ENCODE measurements around the gene MTSS2.
"Not testable (repeated sequence)": the region's sequence is repeated elsewhere in the genome, so short reads cannot be mapped to it uniquely, and the experiment has no call there.

The MTSS2 gene

GRCh38 chr16:70685061-70685937, 554 bp downstream of the MTSS2 start:
- DNase-seq: no peak

- DNase-seq: no peak
These were observed 1.4 kb downstream of the MTSS2 start for GRCh38 chr16:70684146-70685060.

- no peak for DNase-seq
These were observed 2.5 kb downstream of the MTSS2 start for GRCh38 chr16:70683146-70683944.

DNA sequence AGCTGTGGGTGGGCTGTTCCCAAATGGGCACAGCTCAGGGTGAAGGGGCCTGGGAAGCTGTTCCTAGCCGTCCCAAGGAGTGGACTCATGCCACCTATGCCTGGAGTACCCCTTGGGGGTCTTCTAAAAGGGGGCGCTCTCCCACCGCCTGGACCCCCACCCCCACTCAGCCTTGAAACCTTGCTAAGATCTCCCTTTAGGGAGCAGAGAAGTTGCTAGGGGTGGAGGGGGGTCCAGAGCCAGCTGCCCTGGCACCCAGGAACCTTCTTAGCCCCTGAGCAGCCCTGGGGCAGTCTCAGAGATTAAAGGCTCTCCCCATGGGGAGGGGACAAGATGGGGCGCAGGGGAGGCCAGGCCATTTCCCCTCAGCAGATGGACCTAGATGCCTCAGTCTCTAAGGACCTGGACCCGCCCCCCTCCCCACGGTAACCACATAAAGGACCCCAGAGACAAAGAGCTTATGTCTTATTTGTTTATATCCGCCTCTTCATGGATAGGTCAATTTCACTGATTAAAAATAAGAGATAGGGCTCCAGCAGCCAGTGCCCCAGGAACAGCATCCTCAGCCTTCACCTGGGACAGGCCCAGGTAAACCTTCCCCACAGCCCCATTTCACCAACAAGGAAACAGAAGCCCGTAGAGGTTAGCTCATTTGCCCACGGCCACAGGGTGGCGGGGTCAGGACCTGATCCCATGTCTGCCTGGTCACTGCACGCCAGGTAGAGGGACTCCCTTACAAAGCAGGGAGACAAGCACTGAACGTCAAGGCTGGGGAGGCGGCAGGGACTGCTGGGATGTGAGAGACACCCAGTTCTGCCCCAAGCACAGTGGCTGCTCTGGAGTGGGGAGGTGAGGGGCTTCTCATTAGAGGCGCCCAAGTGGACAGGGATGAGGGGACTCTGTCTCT, 3.4 kb downstream of the MTSS2 start:
- no peak for DNase-seq

GRCh38 chr16:70681382-70682238, 4.2 kb downstream of the MTSS2 start:
- DNase-seq: no peak

- DNase-seq: no peak
These were observed 5.1 kb downstream of the MTSS2 start for GRCh38 chr16:70680495-70681381.

DNA sequence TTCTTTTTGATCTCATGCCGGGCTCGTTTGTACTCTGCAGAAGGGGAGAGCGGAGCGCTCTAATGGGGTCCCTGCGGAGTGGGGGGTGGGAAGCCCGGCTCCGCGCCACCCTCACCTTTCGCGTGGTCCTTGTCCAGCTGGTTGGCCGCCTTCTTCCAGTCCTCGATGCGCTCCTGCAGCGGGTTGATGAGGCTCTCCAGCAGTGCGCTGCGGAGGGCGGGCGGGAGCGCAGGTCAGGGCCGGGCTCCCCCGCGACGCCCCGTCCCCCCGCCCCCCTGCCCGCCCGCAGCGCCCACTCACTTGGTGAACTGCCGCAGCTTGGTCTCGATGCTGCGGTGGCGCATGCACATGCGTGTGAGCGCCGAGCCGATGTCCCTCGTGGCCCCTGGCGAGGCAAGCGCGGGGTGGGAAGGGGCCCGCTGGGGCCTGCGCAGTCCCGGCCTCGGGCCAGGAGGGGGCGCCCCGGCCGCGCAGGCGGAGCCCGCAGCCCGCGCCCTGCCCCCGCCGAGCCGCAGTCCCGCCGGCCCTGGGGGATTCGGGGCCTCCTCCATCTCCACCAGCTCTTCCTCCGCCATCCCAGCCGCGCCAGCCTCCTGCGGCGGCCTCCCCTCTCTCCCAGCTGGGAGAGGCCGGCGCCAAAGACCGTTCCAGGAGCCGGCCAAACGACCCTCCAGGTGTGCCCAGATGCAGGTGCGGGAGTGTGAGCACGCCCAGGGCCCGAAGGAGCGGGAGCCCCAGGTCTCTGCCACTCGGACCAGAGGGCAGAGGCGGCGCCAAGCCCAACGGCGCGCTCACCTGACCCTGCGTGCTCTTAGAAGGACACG, 6.0 kb downstream of the MTSS2 start:
- no peak for DNase-seq

DNA sequence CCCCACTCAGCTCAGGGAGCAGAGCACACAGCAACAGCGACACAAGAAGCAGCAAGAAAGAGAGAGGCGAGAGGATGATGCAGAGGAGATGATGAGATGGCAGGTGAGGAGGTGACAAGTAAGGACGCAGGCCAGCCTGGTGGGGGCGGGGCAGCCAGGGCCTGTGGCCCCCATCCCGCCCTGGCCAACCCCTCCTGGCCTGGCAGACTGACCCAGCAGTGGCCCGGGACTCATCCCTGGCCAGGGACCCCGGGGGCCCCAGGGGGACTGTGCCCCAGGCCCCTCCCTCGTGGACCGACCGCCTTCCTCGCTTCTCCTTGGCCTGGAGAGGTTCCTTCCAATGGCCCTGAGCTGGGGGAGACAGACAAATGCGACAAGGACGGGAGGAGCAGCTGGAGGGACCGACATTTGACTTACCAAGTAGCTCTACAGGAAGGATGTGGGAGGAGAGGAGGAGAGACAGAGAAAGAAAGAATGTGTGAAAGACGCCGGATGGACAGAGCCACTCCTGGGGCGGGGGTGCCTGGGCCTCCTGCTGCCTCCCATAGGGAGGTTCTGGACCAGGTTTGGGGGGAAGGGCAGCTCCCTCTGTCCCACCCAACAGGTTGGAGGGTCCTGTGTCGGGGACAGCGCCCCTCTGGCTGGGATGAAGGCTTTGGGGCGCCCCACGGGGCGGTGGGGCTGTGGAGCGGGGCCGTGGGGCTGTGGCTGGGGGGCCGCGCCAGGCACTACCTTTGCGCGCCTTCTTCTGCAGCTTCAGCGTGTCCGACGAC, 6.8 kb downstream of the MTSS2 start:
- no peak for DNase-seq

GRCh38 chr16:70678121-70678897, 7.5 kb downstream of the MTSS2 start:
- DNase-seq: no peak

GRCh38 chr16:70677499-70678120, 8.2 kb downstream of the MTSS2 start:
- DNase-seq: no peak

DNA sequence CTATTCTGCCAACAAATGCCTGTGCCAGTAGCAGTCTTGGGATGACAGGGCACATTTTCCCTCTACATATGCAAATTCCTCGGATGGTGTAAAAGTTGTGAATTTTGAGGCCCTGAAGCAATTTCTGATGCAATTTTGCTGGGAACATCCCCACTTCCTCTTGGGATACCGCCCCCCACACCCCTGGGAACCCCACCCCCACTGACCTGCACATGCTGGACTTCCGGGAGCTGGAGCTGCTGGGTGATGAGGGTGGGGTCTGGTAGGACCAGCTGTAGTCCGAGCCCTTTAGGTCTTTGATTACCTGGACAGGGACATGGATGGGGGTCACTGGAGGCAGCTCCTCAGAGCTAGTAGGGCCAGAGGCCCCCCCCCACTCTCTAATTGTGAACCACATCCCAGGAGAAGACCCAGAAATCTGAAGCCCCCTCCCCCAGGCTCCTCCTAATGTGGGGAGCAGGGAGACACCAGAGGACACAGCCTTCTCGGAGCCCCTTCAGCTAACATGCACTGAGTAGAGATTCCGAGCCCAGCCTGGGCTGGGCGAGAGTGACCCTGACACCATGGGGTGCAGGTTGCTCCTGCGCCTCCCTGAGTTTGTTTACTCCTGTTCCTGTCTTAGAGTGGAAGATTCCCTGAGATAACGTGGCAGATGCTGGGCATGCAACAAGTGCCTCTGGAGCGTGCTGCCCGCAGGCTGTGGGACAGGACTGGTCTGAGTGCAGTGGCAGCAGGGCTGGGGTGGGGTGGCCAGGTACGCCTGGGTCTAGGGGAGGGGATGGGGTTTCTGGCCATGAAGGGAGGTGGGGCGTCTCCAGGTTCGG, 9.0 kb downstream of the MTSS2 start:
- DNase-seq: no peak

GRCh38 chr16:70675851-70676513, 9.9 kb downstream of the MTSS2 start:
- no peak for DNase-seq

- no peak for DNase-seq
These were observed 11.4 kb downstream of the MTSS2 start for GRCh38 chr16:70674221-70675014.

DNA sequence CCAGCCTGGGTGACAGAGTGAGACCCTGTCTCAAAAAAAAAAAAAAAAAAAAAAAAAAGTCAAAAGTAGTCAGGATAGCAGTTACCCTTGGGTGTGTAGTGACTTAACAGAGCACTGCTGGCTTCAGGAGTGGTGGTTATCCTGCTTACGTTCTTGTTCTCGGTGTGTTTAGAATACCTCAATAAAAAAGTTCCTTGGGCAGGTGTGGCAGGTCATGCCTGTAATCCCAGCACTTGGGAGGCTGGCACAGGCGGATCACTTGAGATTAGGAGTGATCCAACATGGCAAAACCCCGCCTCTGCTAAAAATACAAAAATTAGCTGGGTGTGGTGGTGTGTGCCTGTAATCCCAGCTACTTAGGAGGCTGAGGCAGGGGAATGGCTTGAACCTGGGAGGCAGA, 14.9 kb downstream of the MTSS2 start:
- not testable (repeated sequence) for DNase-seq
